DOHH2 (cell line): ENCODE results near the gene SETX.
A peak's percentile ranks its signal among the peaks of the same experiment; 100 is the strongest.

Experiments used
- H3F3A ChIP-seq: fragments of 200-600 bp; sonication (generic), shearing (Covaris generic); 2 replicates; pipeline ENCODE4 v1.6.0; 2016; ENCODE audit warnings: antibody characterized with exemption, mild to moderate bottlenecking; ENCODE audit not compliant: control insufficient read depth, insufficient read depth
- H3K27ac ChIP-seq: fragments of 200-600 bp; sonication (generic); 2 replicates; pipeline ENCODE4 v1.5.1; 2014; ENCODE audit warnings: low read depth, mild to moderate bottlenecking, low read length, moderate library complexity
- H3K27me3 ChIP-seq: fragments of 200-600 bp; sonication (generic); 2 replicates; pipeline ENCODE4 v1.6.1; 2014; ENCODE audit warnings: mild to moderate bottlenecking, low read length, mixed read lengths; ENCODE audit not compliant: control insufficient read depth
- H3K36me3 ChIP-seq: fragments of 200-600 bp; sonication (generic); 2 replicates; pipeline ENCODE4 v1.6.1; 2014; ENCODE audit warnings: mild to moderate bottlenecking, low read length, moderate library complexity, mixed read lengths; ENCODE audit not compliant: control insufficient read depth
- H3K4me1 ChIP-seq: fragments of 200-600 bp; sonication (generic); 2 replicates; pipeline ENCODE4 v1.6.1; 2014; ENCODE audit warnings: mild to moderate bottlenecking, low read length, mixed read lengths; ENCODE audit not compliant: control insufficient read depth
- H3K4me2 ChIP-seq: fragments of 200-600 bp; sonication (generic); 2 replicates; pipeline ENCODE4 v1.6.0; 2014; ENCODE audit warnings: mild to moderate bottlenecking, low read length, moderate library complexity
- H3K4me3 ChIP-seq: fragments of 200-600 bp; sonication (generic); 2 replicates; pipeline ENCODE4 v1.5.1; 2014; ENCODE audit warnings: mild to moderate bottlenecking, low read length, mixed read lengths
- H3K79me2 ChIP-seq: fragments of 200-600 bp; sonication (generic); 2 replicates; pipeline ENCODE4 v1.6.1; 2014; ENCODE audit warnings: mild to moderate bottlenecking, low read length, mixed read lengths; ENCODE audit not compliant: control insufficient read depth
- H3K9me2 ChIP-seq: fragments of 200-600 bp; sonication (generic); replicated peaks from 2 replicates; pipeline ENCODE4 v1.6.1; 2014; ENCODE audit warnings: mild to moderate bottlenecking, low read length, mixed read lengths; ENCODE audit not compliant: control insufficient read depth
- H3K9me3 ChIP-seq: fragments of 200-600 bp; sonication (generic); 2 replicates; pipeline ENCODE4 v1.6.1; 2014; ENCODE audit warnings: antibody characterized with exemption, low read length, mixed read lengths; ENCODE audit not compliant: control insufficient read depth, insufficient read depth
- H4K20me1 ChIP-seq: fragments of 200-600 bp; sonication (generic); 2 replicates; pipeline ENCODE4 v1.6.0; 2014; ENCODE audit warnings: low read depth, mild to moderate bottlenecking, antibody characterized with exemption, low read length, moderate library complexity; ENCODE audit not compliant: control insufficient read depth, insufficient read depth
- CTCF ChIP-seq: fragments of 200-600 bp; sonication (generic); IDR thresholded peaks from one replicate; pipeline ENCODE4 v1.5.1; 2014; ENCODE audit warnings: antibody characterized with exemption, mild to moderate bottlenecking, low read depth, low read length; ENCODE audit not compliant: poor library complexity, severe bottlenecking
- EZH2phosphoT487 ChIP-seq: fragments of 200-600 bp; sonication (generic); IDR thresholded peaks from 2 replicates; pipeline ENCODE4 v1.6.1; 2017; ENCODE audit warnings: borderline replicate concordance, mild to moderate bottlenecking, antibody characterized with exemption, low read length, moderate library complexity, mixed read lengths

Gene SETX

GRCh38 chr9:132241840-132242620 lies 112.8 kb downstream of the SETX start:
- no peaks in the 10 kb centered on the region for H4K20me1 ChIP-seq
- no peaks in the 10 kb centered on the region for H3K79me2 ChIP-seq
- no peaks in the 10 kb centered on the region for H3K9me3 ChIP-seq
- H3K4me2 ChIP-seq, result peak overlapping the region; percentile 98
- peak overlapping the region; percentile 76 for H3K4me3 ChIP-seq
- H3K27ac ChIP-seq, result no peak overlapping the region
- peaks cover 56% of the 10 kb centered on the region for H3K27me3 ChIP-seq
- no peaks in the 10 kb centered on the region for H3K36me3 ChIP-seq
- no peaks in the 10 kb centered on the region for H3F3A ChIP-seq
- TF ChIP-seq CTCF (no peak), EZH2phosphoT487 (no peak; the same call in 1 of the 2 replicates)
- H3K4me1 ChIP-seq, result peaks cover 20% of the 10 kb centered on the region
- no peaks in the 10 kb centered on the region for H3K9me2 ChIP-seq

- Histone ChIP-seq H3K9me3 (no peaks in the 10 kb centered on the region), H3F3A (no peaks in the 10 kb centered on the region), H3K36me3 (no peaks in the 10 kb centered on the region), H3K27me3 (peaks cover 61% of the 10 kb centered on the region), H3K79me2 (no peaks in the 10 kb centered on the region), H3K27ac (no peak overlapping the region), H3K4me1 (peaks cover 20% of the 10 kb centered on the region), H3K9me2 (no peaks in the 10 kb centered on the region), H3K4me3 (peak overlapping the region; percentile 76), H4K20me1 (peaks cover 5% of the 10 kb centered on the region), H3K4me2 (peak overlapping the region; percentile 98)
- peak; percentile 13; the same call in 1 of the 2 replicates for TF ChIP-seq EZH2phosphoT487
- no peak for TF ChIP-seq CTCF
Observed at GRCh38 chr9:132241483-132241839, 113.3 kb downstream of the SETX start.

- TF ChIP-seq CTCF, result no peak
- peak overlapping the region; percentile 76 for H3K4me3 ChIP-seq
- no peaks in the 10 kb centered on the region for H3K9me3 ChIP-seq
- H3K79me2 ChIP-seq, result no peaks in the 10 kb centered on the region
- H3K9me2 ChIP-seq, result no peaks in the 10 kb centered on the region
- no peaks in the 10 kb centered on the region for H3F3A ChIP-seq
- H3K4me2 ChIP-seq, result peak overlapping the region; percentile 98
- no peaks in the 10 kb centered on the region for H3K36me3 ChIP-seq
- H3K27me3 ChIP-seq, result peaks cover 58% of the 10 kb centered on the region
- H3K27ac ChIP-seq, result no peak overlapping the region
- peaks cover 20% of the 10 kb centered on the region for H3K4me1 ChIP-seq
- H4K20me1 ChIP-seq, result peaks cover 5% of the 10 kb centered on the region
Observed at GRCh38 chr9:132240841-132241482, 113.8 kb downstream of the SETX start.
